GM23248 (cell line): ENCODE data around the gene TNFRSF6B.

Experiments used
- EZH2 ChIP-seq: fragments of 200-600 bp; sonication (generic); IDR thresholded peaks from 2 replicates; pipeline ENCODE4 v1.6.1; 2018; ENCODE audit warnings: antibody characterized with exemption, mild to moderate bottlenecking; ENCODE audit not compliant: insufficient read depth, poor library complexity, severe bottlenecking
- EZH2phosphoT487 ChIP-seq: fragments of 200-600 bp; sonication (generic); IDR thresholded peaks from 2 replicates; pipeline ENCODE4 v1.6.1; 2018; ENCODE audit warnings: antibody characterized with exemption, moderate library complexity, mild to moderate bottlenecking, low read depth; ENCODE audit not compliant: insufficient read depth

DNA sequence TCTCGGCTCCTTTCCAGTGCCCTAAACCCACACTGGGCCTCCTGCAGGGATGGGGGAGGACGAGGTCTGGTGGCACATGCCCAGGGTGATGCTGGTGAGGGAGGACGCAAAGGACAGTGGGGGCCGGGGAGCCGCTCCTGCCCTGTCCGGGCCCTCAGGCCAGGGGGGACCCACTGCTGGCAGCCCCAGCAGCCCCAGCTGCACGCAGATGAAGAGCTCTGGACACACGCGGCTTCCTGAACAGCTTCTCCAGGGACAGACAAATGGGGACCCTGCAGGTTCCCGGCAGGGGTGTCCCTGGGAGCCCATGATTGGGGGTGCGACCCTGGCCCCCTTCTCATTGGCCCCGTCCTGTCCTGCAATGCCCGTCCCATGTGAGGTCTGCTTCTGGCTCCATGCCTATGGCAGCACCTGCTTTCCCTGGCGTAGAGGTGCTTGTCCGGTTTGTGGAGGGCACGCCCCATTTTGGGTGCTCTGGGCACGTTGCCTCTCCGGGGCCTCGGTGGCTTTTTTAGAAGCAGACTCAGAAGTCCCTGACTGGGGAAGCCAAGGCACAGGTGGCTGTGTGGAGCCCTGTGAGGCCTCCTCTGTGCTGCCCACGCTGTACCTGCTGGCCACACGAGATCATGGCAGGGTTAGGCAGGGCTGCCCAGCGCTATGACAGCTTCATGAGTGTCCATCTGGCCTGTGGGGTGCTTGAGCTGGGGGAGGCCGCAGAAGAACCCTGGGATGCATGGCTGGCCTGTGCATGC lies 15.4 kb upstream of the TNFRSF6B start:
- no peak for TF ChIP-seq EZH2
- TF ChIP-seq EZH2phosphoT487: no peak
